Transverse colon (tissue), 3 donors: ENCODE results near the gene TACC2.

Experiments used
- EP300 ChIP-seq: sonication (generic); formaldehyde crosslinking; IDR thresholded peaks from one replicate; pipeline ENCODE4 v1.6.1; 2017; ENCODE audit warnings: antibody characterized with exemption, low read depth
- TF ChIP-seq, protein P1 (sequence below), 5 experiments: fragments of 200-600 bp in 3 of 5; fragments of 450-650 bp in 2 of 5; sonication (generic) in 3 of 5; IDR thresholded peaks; 1 replicate in 2 of 5; 2 replicates in 3 of 5; pipeline ENCODE4 v1.5.1; 2016 to 2017; ENCODE audit warnings: antibody characterized with exemption in 5 of 5, inconsistent platforms in 3 of 5, mild to moderate bottlenecking in 2 of 5, moderate library complexity in 1 of 5

DNA sequence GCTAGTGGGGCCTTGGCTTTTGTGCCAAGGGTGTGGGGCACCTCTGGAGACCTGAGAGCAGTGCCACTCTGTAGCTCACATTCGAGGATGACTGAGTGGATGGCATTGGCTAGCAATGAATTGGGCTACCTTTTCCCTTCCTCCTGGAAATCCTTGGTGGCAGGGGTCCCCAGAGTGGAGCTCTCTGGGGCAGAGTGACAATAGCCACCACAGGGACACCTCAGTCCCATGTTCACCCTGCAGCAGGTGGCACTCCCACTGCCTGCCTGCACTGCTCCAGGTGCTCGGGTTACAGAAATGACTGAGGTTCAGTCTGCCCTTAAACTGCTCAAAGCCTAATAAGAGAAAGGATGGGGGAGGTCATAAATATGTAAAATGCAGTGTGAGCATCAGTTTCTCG is 300.0 kb downstream of the TACC2 start:
- TF ChIP-seq, protein P1, sequence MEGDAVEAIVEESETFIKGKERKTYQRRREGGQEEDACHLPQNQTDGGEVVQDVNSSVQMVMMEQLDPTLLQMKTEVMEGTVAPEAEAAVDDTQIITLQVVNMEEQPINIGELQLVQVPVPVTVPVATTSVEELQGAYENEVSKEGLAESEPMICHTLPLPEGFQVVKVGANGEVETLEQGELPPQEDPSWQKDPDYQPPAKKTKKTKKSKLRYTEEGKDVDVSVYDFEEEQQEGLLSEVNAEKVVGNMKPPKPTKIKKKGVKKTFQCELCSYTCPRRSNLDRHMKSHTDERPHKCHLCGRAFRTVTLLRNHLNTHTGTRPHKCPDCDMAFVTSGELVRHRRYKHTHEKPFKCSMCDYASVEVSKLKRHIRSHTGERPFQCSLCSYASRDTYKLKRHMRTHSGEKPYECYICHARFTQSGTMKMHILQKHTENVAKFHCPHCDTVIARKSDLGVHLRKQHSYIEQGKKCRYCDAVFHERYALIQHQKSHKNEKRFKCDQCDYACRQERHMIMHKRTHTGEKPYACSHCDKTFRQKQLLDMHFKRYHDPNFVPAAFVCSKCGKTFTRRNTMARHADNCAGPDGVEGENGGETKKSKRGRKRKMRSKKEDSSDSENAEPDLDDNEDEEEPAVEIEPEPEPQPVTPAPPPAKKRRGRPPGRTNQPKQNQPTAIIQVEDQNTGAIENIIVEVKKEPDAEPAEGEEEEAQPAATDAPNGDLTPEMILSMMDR (IDR thresholded peaks at IDR 0.05), result no peak
- no peak for TF ChIP-seq EP300
